Measurements from ENCODE around the gene SCLY.

Gene SCLY

GRCh38 chr2:238098901-238099713, 38.3 kb downstream of the SCLY start:
- no peak for DNase-seq (ENCODE audit: low spot score)
- TF ChIP-seq, protein P1, sequence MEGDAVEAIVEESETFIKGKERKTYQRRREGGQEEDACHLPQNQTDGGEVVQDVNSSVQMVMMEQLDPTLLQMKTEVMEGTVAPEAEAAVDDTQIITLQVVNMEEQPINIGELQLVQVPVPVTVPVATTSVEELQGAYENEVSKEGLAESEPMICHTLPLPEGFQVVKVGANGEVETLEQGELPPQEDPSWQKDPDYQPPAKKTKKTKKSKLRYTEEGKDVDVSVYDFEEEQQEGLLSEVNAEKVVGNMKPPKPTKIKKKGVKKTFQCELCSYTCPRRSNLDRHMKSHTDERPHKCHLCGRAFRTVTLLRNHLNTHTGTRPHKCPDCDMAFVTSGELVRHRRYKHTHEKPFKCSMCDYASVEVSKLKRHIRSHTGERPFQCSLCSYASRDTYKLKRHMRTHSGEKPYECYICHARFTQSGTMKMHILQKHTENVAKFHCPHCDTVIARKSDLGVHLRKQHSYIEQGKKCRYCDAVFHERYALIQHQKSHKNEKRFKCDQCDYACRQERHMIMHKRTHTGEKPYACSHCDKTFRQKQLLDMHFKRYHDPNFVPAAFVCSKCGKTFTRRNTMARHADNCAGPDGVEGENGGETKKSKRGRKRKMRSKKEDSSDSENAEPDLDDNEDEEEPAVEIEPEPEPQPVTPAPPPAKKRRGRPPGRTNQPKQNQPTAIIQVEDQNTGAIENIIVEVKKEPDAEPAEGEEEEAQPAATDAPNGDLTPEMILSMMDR (IDR thresholded peaks at IDR 0.05; ENCODE audit: extremely low read depth, missing control alignments) = no peak

GRCh38 chr2:238099714-238100048, 38.9 kb downstream of the SCLY start:
- TF ChIP-seq, protein P1 (IDR thresholded peaks at IDR 0.05; ENCODE audit: extremely low read depth, missing control alignments) = no peak
- DNase-seq (ENCODE audit: low spot score) = no peak

DNA sequence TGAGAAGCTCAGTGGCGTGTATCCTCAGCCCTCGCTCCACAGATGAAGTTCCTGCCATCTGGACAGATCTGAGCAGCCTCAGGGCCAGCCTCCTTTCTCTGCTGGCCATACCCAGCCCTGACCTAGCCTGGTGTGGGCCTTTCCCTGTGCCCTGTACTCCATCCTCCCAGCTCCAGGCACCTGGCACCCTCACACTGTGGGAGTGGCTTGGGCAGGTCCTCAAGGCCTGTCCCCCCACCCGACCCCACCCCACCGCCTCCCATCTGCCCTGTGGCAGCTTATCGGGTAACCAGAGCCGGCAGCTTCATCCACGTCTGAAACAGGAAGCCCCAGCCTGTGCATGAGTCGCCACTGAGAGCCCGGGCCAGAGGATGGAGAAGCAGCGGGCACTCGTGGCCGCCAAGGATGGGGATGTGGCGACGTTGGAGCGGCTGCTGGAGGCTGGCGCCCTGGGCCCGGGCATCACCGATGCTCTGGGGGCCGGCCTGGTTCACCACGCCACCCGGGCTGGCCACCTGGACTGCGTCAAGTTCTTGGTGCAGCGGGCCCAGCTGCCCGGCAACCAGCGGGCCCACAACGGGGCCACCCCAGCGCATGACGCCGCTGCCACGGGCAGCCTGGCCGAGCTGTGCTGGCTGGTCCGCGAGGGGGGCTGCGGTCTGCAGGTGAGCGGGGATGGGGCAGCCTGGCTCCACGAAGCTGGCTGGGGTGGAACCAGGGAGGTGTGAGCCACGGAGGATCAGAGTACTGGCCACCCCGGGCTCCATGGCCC, 39.4 kb downstream of the SCLY start, which contains the start of gene ESPNL:
ESPNL (plus strand) TSS at position 292 of the 772 bp plus-strand sequence; CDS start at position 372, 80 bp downstream.
- no peak for DNase-seq (ENCODE audit: low spot score)
- TF ChIP-seq, protein P1 (IDR thresholded peaks at IDR 0.05; ENCODE audit: extremely low read depth, missing control alignments) = no peak

DNA sequence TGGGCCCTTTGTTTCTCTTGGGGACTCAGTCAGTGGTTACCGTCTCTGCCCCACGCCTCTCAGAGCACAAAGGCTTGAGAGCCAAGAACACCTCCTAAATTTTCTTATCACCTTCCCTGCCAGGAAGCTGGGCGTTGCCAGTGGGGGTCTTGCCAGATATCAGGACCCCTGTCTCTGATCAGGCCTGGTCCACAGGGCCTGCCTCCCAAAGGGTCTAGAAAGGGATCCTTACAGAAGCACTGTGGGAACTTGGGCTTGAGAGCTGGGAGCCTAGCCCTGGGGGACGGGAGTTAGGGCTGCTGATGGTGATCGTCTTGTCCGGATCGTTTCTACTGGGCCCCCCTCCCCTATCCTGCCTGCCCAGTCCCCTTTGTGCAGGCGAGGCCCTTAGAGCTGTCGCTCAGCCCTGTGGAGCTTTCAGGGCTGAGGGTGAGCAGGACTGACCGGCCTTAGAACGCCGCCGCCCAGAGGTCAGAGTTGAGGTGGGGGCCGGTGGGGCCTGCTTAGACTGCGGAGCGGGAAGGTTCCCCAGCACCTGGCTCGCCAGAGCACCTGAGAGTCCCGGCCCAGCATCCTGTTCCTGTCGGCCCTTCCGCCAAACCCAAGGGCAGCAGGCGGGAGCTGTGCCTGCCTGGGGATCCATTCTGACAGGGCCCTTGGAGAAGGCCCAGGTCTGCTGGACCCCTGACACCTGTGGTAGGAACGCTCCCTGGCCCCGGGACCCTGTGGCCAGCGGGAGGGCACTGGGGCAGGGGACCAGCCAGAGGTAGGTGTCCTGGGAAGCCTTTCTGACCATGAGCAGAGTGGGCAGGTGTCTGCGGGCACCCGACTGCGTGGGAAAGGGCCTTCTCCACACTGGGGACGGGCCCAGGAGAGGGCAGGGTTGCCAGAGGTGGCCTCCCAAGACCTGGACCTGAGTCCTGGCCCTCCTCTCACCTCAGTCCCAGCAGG, 40.3 kb downstream of the SCLY start:
- TF ChIP-seq, protein P1 (IDR thresholded peaks at IDR 0.05; ENCODE audit: extremely low read depth, missing control alignments) = no peak

DNA sequence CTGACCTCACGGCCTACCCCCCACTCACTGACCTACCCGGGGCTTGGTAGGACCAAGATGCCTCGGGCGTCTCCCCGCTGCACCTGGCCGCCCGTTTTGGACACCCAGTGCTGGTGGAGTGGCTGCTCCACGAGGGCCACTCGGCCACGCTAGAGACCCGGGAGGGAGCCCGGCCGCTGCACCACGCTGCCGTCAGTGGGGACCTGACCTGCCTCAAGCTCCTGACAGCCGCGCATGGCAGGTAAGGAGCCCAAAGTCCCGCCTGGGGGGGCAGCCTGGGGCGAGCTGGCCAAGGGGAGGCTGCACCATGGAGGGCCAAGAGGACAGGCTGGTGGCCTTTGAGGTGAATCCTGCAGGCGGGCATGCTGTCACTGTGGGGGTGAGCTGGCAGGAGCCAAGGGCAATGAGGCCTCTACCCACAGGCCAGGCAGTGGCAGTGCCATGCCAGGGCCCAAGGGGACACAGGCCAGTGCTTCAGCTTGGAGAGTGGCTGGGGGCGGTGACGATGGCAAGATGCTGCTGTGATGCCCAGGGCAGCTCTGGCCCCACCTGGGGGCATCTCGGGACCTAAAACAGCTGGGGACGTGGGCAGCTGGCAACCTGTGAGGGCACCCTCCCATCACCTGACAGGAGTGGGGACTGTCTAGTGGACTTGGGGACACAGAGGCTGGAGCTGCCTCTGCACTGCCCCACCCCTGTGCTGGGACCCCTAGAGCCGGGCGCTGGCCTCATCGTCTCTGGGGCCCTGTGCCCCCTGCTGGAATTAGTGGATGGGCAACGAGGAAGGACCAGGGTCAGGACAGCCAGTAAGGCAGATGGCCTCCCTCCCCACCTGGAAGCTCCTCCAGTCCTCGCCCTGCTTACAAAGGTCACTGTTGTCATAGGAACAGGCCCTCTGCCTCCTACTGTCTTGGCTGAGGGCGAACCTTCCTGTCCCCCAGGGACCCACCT, 41.4 kb downstream of the SCLY start:
- TF ChIP-seq, protein P1 (IDR thresholded peaks at IDR 0.05; ENCODE audit: extremely low read depth, missing control alignments) = no peak
- no peak for DNase-seq (ENCODE audit: low spot score)

More for the DNA sequence above, 40.3 kb downstream of the SCLY start:
- DNase-seq (ENCODE audit: low spot score) = peak; percentile 38

DNA sequence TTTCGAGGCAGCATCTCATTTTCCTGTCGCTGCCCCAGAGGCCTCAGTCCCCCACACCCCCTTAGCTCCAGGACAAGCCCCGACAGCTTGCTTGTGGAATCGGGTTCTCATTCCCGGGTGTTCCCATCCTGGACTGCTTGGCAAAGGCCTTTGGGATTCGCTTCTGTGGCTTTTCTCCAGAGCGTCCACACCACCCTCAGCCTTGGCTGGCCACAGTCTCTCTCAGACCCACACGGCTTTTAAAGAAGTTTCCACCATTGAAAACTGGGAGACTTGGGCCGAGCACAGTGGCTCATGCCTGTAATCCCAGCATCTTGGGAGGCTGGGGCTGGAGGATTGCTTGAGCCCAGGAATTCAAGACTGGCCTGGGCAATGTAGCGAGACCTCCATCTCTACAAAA, 42.1 kb downstream of the SCLY start:
- no peak for DNase-seq (ENCODE audit: low spot score)
- TF ChIP-seq, protein P1 (IDR thresholded peaks at IDR 0.05; ENCODE audit: extremely low read depth, missing control alignments) = no peak
